Right renal cortex interstitium (tissue), 3 donors: ENCODE measurements around the gene TNFRSF8. TPM values are rescaled to one million over a fixed set of nuclear protein-coding genes. Genes with fewer than 3 reads are reported as not detected.

ENCODE experiments used
- DNase-seq, 3 donors: peaks; one replicate each; pipeline ENCODE4 v3.0.0-alpha.2; 2013; ENCODE audit warnings: low read depth in 3 of 3, low spot score in 2 of 3
- polyA plus RNA-seq, 3 donors: library from polyadenylated mRNA; unstranded; fragments of 120-200 nt; gene quantifications; one replicate each; pipeline ENCODE4 v1.2.1, GENCODE V29; 2013; ENCODE audit not compliant: insufficient read length in 3 of 3

The TNFRSF8 gene
- polyA plus RNA-seq, 3 donors = 0.47 to 0.75 (median 0.71) TPM

DNA sequence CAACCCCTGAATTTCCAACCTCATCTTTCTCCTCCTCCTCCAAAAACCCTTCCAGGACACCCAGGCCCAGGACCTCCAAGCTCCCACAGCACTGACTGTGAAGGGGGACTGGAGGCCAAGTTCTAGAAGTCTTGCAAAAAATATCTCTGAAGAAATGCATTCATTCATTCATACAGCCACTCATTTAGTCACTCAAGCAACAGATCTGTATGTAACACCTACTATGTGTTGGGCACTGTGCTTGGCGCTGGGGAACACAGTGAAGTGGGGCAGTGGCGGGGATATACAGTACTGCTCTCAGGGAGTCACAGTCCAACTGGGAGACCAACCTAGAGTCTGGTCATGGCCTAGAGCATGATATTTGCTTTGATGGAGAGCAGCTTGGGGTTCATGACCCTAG, 88.4 kb downstream of the TNFRSF8 start:
- no peak for DNase-seq

DNA sequence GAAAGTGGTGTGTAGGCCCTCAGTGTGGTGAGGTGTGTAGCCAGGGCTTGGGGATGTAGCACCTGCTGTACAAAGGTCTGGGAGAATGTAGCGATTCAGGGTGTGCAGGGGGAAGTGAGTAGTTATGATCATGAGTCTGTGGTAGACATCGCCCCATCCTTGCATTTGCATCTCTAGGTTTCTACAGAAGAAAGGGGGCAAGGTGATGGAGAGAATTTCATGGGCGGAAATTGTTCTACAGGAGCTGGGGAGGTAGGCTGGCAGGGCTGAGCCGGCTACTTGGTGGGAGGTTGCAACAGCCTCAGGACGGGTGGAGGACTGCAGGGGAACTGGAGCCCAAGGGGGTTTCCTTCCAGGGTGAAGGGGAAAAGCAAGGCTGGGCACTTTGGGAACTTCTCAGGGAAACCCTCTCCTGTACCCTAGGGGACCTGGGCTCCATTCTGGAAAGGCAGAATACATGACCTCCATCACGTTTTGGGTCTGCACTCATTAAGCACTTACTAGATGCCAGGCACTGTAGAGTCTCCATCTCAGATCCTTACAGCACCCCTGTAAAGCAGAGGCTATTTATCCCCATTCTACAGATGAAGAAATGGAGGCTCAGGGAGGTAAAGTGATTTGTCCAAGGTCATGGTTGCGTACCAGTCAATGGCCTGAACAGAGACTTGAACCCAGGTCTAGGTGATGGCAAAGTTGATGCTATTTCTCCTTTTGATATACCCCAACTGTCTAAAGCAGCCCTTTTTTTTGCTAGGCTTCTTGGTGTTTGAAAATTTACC, 89.2 kb downstream of the TNFRSF8 start:
- no peak for DNase-seq

DNA sequence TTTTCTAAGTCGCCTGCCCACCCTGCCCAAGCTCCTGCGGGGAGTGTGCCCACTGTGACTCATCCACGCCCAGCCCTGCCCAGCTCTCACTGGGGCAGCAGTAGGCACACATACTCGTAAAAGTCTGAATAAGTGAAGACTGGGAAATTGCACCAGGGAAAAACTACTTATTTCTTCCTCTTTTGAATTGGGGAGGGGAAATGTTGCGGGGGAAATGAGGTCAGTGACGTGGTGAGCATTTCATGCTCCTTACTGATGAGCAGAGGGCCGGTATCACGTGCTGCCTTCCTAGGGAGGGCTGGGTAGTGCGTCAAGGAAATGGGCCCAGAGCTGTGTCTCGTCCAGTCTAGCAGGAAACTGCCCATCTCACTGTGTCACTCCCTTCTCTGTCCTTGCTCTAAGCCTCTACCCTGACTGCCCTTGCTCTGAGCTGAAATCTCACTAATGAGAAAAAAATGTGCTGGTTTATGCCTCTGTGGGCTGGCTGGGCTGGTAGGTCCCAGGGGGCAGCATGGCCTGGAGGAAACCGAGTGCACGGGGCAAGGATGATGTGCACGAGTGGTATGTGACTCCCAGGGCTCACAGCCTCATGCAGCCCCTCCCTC, 90.2 kb downstream of the TNFRSF8 start:
- DNase-seq = no peak

DNA sequence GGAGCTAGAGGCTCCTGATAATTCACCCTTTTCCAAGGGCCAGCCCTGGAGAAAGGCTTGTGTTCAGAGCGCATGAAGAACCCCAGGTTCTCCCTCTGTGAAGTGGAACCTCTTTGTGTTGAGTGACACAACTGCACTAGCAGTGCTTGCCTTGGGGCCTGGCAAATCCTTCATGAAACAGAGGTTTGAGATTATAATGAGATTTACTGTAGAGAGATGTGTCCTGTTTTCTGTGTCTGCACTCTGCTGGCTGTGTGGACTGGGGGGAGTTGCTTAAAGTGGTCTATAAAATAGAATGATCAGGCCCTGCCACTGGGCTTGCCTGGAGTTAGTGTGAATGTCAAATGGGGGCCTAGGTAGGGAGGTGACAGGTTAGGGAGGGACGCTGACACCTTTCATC, 92.2 kb downstream of the TNFRSF8 start:
- no peak for DNase-seq

DNA sequence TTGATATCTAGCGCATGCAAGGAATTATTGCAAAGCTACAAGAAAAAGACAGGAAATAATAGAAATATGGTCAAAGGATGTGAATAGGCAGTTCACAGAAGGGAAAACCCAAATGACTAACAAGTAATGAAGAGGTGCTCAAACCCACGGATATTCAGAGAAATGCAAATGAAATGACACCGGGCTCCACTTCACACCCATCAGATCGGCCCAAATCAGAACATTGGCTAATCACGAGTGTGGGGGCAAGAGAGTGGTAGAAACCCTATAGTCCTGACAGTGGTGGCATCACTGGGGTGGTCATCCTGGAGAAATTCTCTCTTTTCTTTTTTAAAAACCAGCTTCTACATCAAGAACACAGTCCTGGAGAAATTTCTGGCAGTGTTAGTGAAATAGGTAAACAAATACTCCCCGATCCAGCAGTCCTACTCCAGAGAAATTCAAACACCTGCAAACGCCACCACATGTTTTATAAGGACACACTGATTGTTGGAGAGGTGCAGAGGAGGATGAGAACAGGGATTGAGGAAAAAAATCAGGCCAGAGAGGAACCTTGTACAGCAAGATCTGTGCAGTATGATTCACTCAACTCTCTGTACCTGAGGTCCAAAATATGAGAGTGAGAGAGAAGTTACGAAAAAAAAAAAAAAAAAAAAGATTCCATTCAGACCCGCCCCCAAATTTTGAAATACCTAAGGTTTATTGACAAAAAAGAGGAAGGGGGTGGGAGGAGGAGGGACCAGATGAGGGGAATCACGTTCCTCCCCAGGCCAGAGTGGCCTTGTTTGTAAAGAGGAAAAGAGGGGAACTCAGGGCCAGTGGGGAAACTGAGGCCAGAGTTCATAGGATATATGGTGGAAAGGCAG, 94.5 kb downstream of the TNFRSF8 start:
- DNase-seq = no peak

DNA sequence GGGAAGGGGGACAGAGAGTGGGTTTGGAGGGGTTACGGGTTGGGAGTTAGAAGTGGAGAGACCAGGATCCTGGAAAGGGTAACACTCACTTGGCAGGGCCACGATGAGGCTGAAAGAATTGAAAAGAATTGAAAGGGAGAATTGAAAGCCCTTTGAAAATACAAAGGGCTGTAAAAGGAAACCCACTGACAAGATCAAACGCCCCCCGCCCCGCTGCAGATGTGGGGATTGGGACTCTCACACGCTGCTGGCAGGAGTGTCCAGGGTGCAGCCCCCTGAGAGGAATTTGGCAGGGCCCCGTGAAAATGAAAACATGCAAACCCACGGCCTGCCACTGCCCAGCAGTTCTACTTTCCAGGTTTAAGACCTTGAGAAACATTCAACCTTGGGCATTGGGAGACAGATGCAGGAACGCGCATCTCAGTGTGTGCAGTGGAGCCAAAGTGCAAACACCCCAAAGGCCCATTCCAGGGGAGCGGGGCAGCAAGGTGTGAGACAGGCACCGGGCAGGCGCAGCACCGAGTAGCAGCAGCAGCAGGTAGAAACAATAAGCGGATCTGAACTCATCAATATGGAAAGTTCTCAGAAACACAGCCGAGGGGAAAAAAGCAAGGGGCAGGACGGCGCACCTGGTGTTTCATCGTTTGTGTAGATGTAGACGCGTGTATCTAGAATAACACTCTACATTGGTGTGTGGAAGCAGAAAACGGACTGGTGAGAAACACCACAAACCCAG, 95.4 kb downstream of the TNFRSF8 start:
- no peak for DNase-seq

DNA sequence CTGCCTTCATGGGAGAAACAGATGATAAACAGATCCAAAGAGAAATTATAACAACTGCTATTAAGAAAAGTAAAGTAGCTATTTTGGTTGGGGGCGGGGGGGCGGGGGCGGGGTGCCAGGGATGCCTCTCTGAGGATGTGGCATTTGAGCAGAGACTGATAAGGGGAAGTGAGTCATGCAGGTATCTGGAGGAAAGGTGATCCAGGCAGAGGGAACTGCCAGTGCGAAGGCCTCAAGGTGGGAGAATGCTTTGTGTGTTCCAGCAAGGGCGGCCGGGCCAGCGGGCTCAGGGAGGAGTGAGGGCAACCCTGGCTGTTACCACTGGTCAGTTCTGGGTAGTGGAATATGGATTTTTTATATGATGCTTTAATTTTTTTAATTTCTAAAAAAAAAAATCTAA, 96.7 kb downstream of the TNFRSF8 start:
- DNase-seq = no peak

DNA sequence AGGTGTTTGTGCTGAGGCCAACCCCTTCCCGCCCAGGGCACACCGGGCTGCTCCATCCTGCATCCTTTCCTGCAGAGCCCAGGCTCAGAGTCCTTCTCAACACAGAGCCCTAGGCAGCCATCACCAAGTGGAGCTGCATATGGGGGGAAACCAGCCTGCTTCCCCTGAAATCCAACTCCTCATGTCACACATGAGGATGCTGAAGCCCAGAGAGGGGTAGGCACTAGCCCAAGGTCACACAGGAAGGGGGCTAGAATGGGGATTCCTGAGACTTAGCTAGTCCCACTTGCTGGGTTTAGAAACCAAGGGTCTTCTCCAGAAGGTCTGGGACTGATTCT, 98.2 kb downstream of the TNFRSF8 start:
- no peak for DNase-seq

DNA sequence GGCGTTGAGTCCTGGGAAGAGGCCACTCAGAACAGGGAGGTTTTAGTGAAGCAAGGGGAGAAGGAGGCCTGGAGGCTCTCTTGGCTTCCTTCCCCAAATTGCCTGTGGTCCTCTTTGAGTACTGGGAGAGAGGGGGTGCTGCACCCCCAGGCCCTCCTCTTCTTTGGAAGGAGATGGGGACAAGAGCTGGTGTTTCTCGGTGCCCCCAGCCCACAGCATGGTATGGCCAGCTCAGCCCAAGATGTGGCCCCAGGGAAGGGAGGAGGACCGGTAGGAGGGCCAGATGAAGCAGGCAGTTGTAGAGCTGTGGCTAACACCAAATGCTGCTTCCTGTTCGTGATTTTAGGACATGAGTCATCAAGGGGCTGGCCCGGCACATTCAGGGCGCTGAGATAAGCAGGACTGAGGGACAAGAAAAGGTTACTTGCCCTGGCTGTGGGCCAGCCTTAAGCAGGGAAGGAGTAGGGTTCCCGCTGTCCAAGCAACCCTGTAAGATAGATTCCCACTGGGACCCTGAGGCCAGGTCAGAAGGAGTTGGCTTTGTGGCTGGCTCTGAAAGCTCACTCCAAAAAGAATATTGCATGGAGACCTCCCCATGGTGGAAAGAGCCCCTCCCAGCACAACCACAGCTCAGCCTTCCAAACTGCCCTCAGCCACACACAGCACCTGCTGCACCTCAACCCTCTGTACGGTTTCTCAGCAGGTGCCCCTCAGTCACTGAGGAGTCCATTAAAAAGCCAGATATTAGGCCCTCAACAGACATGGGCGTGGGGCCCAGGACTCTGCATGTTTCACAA, 98.8 kb downstream of the TNFRSF8 start:
- DNase-seq = no peak

DNA sequence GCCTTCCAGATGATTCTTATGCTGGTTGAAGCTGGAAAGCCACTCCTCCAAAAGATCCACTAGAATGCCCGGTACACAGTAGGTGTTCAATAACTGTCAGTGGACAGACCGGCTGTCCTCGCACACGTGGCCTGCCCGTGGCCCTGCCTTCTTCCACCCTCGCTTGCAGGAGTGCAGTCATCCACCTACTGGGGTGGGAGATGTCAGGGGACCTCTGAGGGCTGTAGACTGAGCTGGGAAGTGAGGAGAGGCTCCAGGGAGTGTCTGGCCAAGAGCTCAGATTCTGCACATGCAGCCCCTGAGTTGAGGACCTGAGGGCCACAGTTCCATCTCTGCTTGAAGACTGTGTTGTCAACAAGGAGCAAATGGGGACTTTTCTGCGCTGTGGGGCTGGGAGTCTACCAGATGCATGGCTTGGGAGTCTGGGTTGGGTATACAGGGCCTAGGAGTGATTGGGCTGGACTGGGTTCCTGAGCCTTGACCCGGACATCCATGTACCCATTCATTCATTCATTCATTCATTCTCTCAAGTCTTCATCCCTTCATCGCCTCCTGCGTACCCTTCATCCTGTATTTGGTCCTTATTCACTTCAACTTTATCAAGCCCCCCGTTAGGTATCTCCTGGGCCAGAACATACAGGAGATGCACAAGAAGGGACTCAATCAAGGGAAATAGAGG, 99.5 kb downstream of the TNFRSF8 start:
- no peak for DNase-seq

DNA sequence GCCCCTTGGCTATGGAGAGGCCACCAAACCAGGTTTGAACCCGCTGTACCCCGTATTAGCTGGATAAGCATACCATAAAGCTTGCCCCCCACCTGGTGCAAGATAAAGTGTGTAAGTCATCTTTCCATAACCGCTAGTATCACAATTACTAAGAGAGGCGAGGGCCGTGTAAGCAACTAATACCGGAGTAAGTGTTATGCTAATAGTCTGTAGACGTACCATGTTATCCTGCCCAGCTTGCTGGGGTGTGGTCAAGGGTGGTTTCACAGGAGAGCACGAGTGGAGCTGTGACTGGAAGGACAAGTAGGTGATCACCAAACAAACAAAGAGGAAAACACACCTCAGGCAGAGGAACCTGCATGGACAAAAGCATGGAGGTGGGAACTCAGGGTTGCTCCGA, 100.1 kb downstream of the TNFRSF8 start:
- DNase-seq = no peak

DNA sequence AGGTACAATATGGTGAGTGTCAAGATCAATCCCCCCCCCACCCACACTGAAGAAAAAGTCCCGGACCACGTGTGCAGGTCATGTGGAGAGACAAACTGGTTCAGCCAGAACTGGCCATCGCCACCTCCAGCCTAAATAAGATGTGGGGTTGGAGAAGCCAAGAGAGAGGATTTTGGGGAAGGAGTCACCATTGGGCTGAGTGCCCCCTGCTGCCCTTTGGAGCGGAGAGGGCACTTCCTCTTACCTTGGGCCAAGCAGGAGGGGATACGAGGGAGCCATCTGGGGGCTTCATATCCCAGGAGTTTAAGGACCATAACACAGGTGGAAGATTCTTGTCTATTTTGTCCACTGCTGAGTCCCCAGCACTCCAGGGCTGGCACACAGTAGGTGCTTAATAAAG, 101.1 kb downstream of the TNFRSF8 start:
- no peak for DNase-seq

DNA sequence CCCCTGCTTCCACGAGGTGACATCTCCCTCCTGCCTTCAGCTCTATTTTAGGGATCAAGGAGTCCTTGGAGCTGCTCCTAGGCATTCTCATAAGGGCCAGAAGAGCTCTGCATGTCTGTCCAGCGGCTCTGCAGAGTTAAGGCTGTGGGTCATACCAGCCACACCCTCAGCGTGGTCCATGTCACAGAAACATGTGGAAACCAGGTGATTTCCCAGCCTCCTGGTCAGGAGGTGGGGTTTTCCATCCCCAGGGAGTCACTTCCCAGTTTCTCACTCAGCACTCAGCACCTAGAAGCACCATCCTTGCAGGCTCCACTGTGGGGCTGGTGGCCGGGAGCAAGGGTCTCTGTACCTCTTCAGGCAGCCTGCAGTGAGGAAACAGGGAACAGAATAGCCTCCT, 102.2 kb downstream of the TNFRSF8 start:
- no peak for DNase-seq

DNA sequence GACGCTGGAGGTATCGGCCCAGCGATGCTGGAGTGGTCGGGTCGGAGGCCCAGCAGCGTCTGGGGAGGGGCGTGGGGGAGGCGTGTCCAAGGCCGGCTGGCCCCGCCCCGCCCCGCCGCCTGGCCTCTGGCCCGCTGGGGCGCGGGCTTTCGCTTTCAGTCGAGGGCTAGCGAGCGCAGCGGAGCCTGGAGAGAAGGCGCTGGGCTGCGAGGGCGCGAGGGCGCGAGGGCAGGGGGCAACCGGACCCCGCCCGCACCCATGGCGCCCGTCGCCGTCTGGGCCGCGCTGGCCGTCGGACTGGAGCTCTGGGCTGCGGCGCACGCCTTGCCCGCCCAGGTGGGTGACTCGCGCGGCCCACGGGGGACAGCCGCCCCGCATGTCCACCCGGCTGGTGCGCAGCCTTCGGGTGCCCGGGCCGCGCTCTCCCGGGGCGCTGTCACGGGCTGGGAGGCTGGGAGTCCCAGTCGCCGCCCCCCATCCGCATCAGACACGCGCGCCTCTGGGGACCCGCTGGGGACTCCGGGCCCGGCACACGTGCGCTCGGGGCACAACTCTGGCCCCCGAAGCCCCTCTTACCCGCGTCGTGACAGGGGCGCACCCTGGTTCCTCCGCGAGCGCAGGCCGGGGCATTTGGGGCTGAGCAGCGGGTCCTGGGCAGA, 103.9 kb downstream of the TNFRSF8 start, which contains the start of gene TNFRSF1B:
TNFRSF1B (plus strand) TSS at position 158 of the 659 bp plus-strand sequence; CDS start at position 259, 101 bp downstream.
- no peak for DNase-seq

DNA sequence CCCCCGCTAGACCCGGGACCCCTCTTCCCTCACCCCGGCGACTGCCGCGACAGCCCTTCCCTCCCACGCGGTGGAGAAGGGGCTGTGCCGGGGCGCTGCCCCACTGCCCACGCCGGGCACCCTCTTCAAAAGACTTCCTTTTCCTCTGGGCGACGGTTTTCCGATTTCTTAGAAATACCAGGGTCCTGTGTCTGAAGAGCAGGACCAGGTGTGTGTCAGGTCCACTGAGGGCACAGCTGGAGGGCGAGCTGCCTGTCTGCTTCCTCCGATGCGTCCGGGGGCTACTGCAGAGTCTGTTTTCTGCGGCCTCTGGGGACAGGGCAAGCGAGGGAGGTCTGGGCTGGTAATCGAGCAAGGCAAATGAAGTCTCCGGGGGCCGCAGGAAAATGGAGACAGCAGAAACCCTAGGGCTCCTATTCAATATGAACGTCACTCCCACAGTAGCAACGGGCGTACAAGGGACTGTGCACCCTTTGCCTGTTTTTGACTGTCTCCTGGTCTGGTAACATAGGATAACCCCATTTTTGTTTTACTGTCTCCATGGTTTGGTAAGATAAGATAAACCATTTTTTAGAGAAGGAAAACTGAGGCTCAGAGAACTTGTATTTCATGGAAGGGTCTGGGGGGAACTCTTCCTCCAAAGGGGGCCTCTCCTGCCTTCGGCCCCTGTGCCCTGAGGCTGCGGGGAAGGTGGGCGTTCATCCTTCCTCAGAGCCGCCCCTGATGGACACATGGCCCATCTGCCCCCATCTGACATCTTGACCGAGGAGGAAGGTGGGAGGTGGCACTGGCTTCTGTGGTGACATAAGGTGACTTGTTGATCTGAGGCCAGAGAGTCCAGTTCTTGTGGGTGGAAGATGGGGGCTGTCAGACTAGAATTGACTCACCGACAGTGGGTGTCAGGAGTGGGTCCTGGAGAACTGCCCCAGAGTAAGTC, 104.7 kb downstream of the TNFRSF8 start:
- no peak for DNase-seq

DNA sequence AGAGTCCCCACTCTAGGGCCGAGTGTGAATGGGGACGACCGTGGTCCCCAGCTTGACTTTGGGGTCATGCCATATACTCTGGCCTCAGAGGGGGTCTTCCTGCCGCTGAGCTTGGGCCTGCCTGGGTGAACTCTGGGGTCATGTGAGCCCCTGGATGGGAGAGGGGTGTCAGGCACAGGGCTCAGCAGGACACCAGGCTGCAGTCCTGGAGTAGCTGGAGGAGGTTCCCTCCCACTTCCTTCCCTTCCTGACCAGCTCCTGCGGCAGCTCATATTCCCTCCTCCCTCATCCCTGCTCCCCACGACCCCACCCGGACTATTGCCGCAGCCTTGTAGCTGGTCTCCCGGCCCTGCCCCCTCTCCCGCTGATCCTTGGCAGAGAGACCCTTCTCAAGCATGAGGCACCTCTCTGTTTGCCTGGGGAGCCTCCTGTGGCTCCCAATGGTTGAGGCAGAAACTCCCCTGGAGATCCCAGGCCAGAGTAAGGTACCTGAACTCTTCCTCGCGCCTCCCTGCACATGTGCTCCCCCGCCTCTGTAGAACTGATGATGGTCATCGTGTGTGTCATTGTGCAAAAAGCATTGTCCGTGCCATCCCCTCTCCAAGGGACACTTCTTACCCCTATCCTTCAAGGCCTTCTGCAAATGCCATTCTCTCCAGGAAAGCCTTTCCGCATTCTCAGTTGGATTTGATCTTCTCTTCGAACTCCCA, 105.5 kb downstream of the TNFRSF8 start:
- DNase-seq = no peak

DNA sequence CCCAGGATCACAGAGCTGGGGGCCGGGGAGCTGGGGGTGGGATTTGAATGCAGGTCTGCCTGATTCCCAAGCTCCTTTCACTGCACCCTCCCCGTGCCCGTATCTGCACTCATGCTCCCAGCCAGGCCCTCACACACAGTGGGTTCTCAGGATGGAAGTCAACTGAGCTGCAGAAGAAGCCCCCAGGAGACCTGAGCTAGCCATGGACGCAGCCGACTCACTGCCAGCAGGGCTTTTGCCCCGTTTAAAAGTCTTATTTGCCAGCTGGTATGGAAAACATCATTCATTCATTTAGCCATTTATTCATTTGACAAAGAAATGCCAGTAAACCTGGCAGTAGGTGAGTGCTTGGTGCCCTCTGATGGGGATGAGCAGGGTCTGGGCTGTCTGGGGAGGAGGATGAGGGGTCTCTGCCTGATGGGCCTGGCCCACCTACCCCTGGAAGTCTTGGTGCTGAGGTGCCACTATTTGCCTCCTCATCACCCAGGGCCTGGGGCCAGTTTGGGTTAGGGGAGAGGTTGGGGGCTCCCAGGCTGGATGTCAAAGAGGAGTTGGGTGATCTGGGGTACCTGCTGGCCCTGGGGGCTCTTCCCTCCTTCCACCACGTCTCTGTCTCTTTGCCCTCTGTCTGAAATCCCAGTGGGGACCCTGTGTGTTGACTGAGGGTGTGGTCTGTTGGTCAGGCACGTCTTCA, 106.5 kb downstream of the TNFRSF8 start:
- no peak for DNase-seq
